ENCODE data around the gene TOPAZ1. TPM values are rescaled to one million over a fixed set of nuclear protein-coding genes. Genes with fewer than 3 reads are reported as not detected.

TOPAZ1 gene
- total RNA-seq, 1 experiment from 2014 or later, result not detected

GRCh38 chr3:44224131-44224530 lies 17.6 kb upstream of the TOPAZ1 start:
- H3K4me2 ChIP-seq (ENCODE audit: insufficient read depth, insufficient read length, low read length), result no peak overlapping the region
- H4K5ac ChIP-seq (ENCODE audit: insufficient read length, low read depth, low read length), result no peak overlapping the region
- no peak overlapping the region for H3K27ac ChIP-seq (ENCODE audit: insufficient read length, low read depth, low read length)
- no peaks in the 10 kb centered on the region for H3K36me3 Mint-ChIP-seq (ENCODE audit: insufficient read depth in 1 of 3, low read depth in 3 of 3)
- H3K79me1 ChIP-seq (ENCODE audit: insufficient read depth, low read depth, low read length, poor library complexity, severe bottlenecking), result no peaks in the 10 kb centered on the region
- H3K9me3 ChIP-seq (ENCODE audit: control insufficient read depth, low read depth, low read length), result no peaks in the 10 kb centered on the region
- no peaks in the 10 kb centered on the region for H3K27me3 ChIP-seq (ENCODE audit: insufficient read depth, low read length)
- no peak overlapping the region for H3K18ac ChIP-seq (ENCODE audit: insufficient read length, low read depth, low read length)
- no peak overlapping the region for H2BK15ac ChIP-seq (ENCODE audit: low read depth, low read length)
- H3K4me3 Mint-ChIP-seq, result no peak overlapping the region
- H3K4ac ChIP-seq (ENCODE audit: low read depth, low read length), result no peak overlapping the region
- H2BK12ac ChIP-seq (ENCODE audit: insufficient read length, low read depth, low read length), result no peak overlapping the region
- no peak overlapping the region for H2AFZ ChIP-seq (ENCODE audit: low read length)
- no peaks in the 10 kb centered on the region for H3K23me2 ChIP-seq (ENCODE audit: insufficient read length, low read depth, low read length, poor library complexity, severe bottlenecking)
- no CpG with 5 or more reads among the region's 2 CpGs for WGBS (ENCODE audit: extremely low coverage, insufficient read length, low lambda C conversion rate)
- no peak overlapping the region for H3K9ac ChIP-seq (ENCODE audit: extremely low read depth, insufficient read length, low read length)
- H2BK20ac ChIP-seq (ENCODE audit: low read depth, low read length, poor library complexity, severe bottlenecking), result no peak overlapping the region
- no peak overlapping the region for H3K27ac Mint-ChIP-seq
- no peak for TF ChIP-seq CTCF (conservative IDR thresholded peaks at IDR 0.05)
- no peaks in the 10 kb centered on the region for H4K20me1 ChIP-seq (ENCODE audit: control insufficient read depth, insufficient read depth, insufficient read length)
- DNase-seq, result no peak
- no peak overlapping the region for H4K91ac ChIP-seq (ENCODE audit: insufficient read length, low read depth, low read length)
- no peak overlapping the region for H2BK120ac ChIP-seq (ENCODE audit: low read depth, low read length, poor library complexity, severe bottlenecking)
- H4K8ac ChIP-seq (replicated peaks; ENCODE audit: insufficient read length, low read depth, low read length), result no peak overlapping the region
- no peaks in the 10 kb centered on the region for H3K79me2 ChIP-seq (ENCODE audit: insufficient read depth, low read length)
- H3K56ac ChIP-seq (ENCODE audit: insufficient read length, low read depth, low read length), result no peak overlapping the region
- no peaks in the 10 kb centered on the region for H3K4me1 Mint-ChIP-seq
- no peak overlapping the region for H3K23ac ChIP-seq (ENCODE audit: insufficient read length, low read depth, low read length)
- H3K14ac ChIP-seq (ENCODE audit: insufficient read depth, low read length), result no peak overlapping the region
- H3K27me3 Mint-ChIP-seq (ENCODE audit: low read depth), result peaks cover 22% of the 10 kb centered on the region; the same call in 1 of the 2 replicates
- H2AK5ac ChIP-seq (ENCODE audit: insufficient read length, low read length), result no peak overlapping the region
- no peaks in the 10 kb centered on the region for H3K9me3 Mint-ChIP-seq
- H2BK5ac ChIP-seq (ENCODE audit: insufficient read length, low read length), result no peak overlapping the region
- H3T11ph ChIP-seq (ENCODE audit: low read length), result no peak overlapping the region
- H3K4me1 ChIP-seq (ENCODE audit: insufficient read depth, low read length), result no peaks in the 10 kb centered on the region
